ENCODE data around the gene NT5DC4.

NT5DC4 gene

DNA sequence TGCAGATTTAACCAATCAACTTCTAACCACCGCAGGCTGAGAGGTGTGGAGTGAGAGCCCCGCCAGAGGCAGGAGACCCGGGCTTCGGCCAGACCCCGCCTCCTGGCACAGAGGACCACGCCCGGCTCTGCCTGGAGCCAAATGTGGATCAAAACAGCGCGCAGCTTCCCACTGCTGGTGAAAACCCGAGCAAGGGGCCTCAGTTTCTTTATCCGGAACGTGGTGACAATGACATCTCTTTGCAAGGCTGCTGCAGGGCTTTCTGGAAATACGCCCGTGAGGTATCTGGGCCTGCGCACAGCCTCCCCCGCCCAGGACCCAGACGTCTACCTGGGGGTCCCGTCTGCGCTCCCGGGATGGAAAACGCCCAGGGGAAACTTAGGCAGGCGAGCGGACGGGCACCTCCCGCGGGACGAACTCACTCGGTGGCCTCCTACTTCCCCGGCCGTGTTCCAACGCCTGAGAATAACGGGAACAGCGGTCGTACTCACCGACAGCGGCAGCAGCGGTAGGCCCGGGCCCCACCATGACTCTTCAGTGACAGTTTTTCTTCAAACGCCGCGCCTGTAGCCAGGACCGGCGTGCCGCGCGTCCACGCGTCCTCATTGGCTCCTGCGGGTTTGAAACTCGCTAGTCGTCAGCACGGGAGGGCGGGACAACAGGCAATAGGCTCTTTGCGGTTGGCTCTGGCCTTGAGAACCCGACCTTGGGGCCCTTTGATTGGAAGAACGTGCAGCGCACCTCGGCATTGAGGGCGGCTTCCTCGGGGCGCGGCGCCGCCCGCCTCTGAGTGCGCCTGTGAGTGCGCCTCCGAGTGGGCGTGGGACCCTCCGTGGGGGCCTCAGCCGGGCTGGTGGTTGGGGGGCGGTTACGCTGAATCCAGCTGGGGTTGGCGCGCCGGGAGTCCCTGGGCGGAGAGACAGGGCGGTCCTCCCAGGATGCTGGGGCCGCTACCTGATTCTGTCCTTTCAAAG lies 43.5 kb downstream of the NT5DC4 start, which contains the start of gene CKAP2L:
CKAP2L (minus strand) TSS at position 539 of the 974 bp plus-strand sequence; CDS start at position 528, 11 bp downstream.
- peak; percentile 96 for DNase-seq
- Mint-ChIP-seq H3K4me3 (peak within 1 kb of the TSS; percentile 89), H3K27ac (peak within 1 kb of the TSS; percentile 95), H3K27me3 (ENCODE audit: low read depth, poor library complexity) (peaks cover 5% of the 10 kb centered on the region), H3K36me3 (ENCODE audit: low read depth) (peaks cover 25% of the 10 kb centered on the region), H3K9me3 (peaks cover 11% of the 10 kb centered on the region), H3K4me1 (peaks cover 34% of the 10 kb centered on the region)
- TF ChIP-seq, protein P1, sequence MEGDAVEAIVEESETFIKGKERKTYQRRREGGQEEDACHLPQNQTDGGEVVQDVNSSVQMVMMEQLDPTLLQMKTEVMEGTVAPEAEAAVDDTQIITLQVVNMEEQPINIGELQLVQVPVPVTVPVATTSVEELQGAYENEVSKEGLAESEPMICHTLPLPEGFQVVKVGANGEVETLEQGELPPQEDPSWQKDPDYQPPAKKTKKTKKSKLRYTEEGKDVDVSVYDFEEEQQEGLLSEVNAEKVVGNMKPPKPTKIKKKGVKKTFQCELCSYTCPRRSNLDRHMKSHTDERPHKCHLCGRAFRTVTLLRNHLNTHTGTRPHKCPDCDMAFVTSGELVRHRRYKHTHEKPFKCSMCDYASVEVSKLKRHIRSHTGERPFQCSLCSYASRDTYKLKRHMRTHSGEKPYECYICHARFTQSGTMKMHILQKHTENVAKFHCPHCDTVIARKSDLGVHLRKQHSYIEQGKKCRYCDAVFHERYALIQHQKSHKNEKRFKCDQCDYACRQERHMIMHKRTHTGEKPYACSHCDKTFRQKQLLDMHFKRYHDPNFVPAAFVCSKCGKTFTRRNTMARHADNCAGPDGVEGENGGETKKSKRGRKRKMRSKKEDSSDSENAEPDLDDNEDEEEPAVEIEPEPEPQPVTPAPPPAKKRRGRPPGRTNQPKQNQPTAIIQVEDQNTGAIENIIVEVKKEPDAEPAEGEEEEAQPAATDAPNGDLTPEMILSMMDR (IDR thresholded peaks at IDR 0.05), result no peak

DNA sequence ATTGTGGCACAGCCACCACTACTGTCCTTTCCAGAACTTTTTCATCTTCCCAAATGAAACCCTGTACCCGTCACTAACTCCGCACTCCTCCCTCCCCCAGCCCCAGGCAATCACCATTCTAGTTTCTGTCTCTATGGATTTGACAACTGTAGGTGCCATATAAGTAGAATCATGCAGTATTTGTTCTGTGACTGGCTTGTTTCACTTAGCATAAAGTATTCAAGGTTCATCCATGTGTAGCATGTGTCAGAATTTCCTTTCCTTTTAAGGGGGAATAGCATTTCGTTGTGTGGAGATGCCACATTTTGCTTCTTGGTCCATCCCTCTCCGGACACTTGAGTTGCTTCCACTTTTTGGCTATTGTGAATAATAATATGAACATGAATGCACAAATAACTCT lies 44.4 kb downstream of the NT5DC4 start:
- peak overlapping the region; percentile 89 for H3K4me3 Mint-ChIP-seq
- DNase-seq, result no peak
- H3K27ac Mint-ChIP-seq, result no peak overlapping the region
- peaks cover 34% of the 10 kb centered on the region for H3K4me1 Mint-ChIP-seq
- peaks cover 23% of the 10 kb centered on the region for H3K36me3 Mint-ChIP-seq (ENCODE audit: low read depth)
- H3K27me3 Mint-ChIP-seq (ENCODE audit: low read depth, poor library complexity), result peaks cover 5% of the 10 kb centered on the region
- H3K9me3 Mint-ChIP-seq, result peaks cover 11% of the 10 kb centered on the region
- TF ChIP-seq, protein P1 (IDR thresholded peaks at IDR 0.05), result no peak

DNA sequence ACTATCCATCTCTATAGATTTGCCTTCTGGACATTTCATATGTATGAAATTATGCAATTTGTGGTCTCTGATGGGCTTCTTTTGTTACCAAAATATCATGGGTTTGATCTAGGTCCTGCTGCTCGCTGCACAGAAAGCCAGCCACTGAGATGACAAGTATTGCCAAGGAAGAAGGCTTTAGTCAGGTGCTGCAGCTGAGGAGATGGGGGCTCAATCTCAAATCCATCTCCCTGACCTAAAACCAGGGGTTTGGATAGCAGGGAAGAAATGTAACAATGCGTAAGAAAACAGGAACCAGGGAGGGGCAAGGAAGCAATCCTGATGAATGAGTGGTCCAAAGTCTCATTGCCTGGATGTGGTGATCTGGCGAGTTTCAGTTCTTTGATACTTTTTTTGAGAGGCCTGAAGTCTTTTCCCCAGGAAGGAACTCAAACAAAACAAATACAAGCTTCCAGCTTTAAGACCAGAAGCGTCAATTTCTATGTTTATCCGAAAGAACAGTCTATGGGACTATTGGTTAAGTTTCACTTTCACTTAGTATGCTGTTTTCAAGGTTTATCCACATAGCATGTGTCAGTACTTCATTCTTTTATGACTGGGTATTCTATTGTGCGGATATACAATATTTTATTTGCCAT lies 47.0 kb downstream of the NT5DC4 start:
- H3K27me3 Mint-ChIP-seq (ENCODE audit: low read depth, poor library complexity), result peaks cover 5% of the 10 kb centered on the region
- TF ChIP-seq, protein P1 (IDR thresholded peaks at IDR 0.05), result no peak
- DNase-seq, result no peak
- H3K36me3 Mint-ChIP-seq (ENCODE audit: low read depth), result peaks cover under 1% of the 10 kb centered on the region
- peaks cover 11% of the 10 kb centered on the region for H3K9me3 Mint-ChIP-seq
- peaks cover 20% of the 10 kb centered on the region for H3K4me1 Mint-ChIP-seq
- no peak overlapping the region for H3K27ac Mint-ChIP-seq
- no peak overlapping the region for H3K4me3 Mint-ChIP-seq

DNA sequence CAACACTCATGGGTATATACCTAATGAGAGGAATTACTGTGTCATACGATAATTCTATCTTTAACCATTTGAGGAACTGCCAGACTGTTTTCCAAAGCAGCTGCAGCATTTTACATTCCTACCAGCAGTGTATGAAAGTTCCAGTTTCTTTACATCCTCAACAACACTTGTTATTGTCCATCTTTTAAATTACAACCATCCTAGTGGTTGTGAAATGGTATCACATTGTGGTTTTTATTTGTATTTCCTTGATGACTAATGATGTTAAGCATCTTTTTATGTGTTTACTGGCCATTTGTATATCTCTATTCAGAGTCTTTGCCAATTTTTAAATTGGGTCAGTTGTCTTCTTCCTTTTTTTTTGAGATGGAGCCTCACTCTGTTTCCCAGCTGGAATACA lies 47.6 kb downstream of the NT5DC4 start:
- H3K4me3 Mint-ChIP-seq, result no peak overlapping the region
- DNase-seq, result no peak
- H3K4me1 Mint-ChIP-seq, result peaks cover 14% of the 10 kb centered on the region
- TF ChIP-seq, protein P1 (IDR thresholded peaks at IDR 0.05), result no peak
- H3K27me3 Mint-ChIP-seq (ENCODE audit: low read depth, poor library complexity), result peaks cover 5% of the 10 kb centered on the region
- peaks cover 11% of the 10 kb centered on the region for H3K9me3 Mint-ChIP-seq
- no peaks in the 10 kb centered on the region for H3K36me3 Mint-ChIP-seq (ENCODE audit: low read depth)
- no peak overlapping the region for H3K27ac Mint-ChIP-seq

DNA sequence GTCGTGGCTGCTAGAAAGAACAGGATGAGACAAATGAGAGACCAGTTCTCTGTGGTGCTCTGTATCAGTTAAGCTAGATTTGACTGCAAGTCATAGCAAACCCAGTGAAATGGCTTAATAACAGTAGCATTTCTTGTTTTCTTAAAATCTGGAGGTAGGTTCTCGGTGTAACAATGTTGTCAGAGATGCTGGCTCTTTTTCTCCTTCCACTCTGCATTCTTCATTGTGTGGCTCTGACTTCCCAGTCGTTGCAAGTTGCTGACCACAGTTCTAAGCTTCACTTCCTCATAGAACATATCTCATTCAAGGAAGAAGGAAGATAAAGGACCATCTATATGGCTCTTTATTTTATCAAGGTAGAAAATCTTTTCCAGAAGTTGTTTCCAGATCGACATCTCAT lies 51.5 kb downstream of the NT5DC4 start:
- no peaks in the 10 kb centered on the region for H3K36me3 Mint-ChIP-seq (ENCODE audit: low read depth)
- H3K4me3 Mint-ChIP-seq, result no peak overlapping the region
- peaks cover 5% of the 10 kb centered on the region for H3K27me3 Mint-ChIP-seq (ENCODE audit: low read depth, poor library complexity)
- TF ChIP-seq, protein P1 (IDR thresholded peaks at IDR 0.05), result no peak
- no peaks in the 10 kb centered on the region for H3K4me1 Mint-ChIP-seq
- DNase-seq, result no peak
- H3K9me3 Mint-ChIP-seq, result peaks cover 11% of the 10 kb centered on the region
- H3K27ac Mint-ChIP-seq, result no peak overlapping the region
